K562 (cell line): ENCODE measurements around the gene SYNCRIP. TPM values are rescaled to one million over a fixed set of nuclear protein-coding genes. Genes with fewer than 3 reads are reported as not detected.
A peak's percentile ranks its signal among the peaks of the same experiment; 100 is the strongest.

Source experiments
- FOXP4 ChIP-seq: sonication (generic); formaldehyde crosslinking; IDR thresholded peaks from 2 replicates; pipeline ENCODE4 v1.8.0; 2022; ENCODE audit warnings: mild to moderate bottlenecking, missing genetic modification reagents, borderline replicate concordance
- GTF2A2 ChIP-seq: IDR thresholded peaks from 2 replicates; pipeline ENCODE4 v1.6.1; 2016; ENCODE audit warnings: mild to moderate bottlenecking, missing genetic modification characterization, missing compliant biosample characterization
- RBM22 ChIP-seq: fragments of 200-400 bp; formaldehyde crosslinking; IDR thresholded peaks from 2 replicates; pipeline ENCODE4 v1.6.1; 2018; ENCODE audit warnings: low read length, low read depth; ENCODE audit not compliant: poor library complexity, severe bottlenecking
- SMC3 ChIP-seq: conservative IDR thresholded peaks from 2 replicates; pipeline ENCODE4 v1.6.1; 2011; ENCODE audit warnings: low read depth, low read length, improper control_type of control experiment; ENCODE audit not compliant: insufficient read depth
- TRIM25 ChIP-seq: fragments of 450-650 bp; IDR thresholded peaks from 2 replicates; pipeline ENCODE4 v1.7.0; 2016; ENCODE audit warnings: borderline replicate concordance
- ZBTB26 ChIP-seq: fragments of 450-650 bp; formaldehyde crosslinking; IDR thresholded peaks from 2 replicates; pipeline ENCODE4 v1.4.0; 2022; ENCODE audit warnings: missing genetic modification characterization
- ZNF785 ChIP-seq: fragments of 250-450 bp; sonication (Bioruptor Pico); IDR thresholded peaks from 2 replicates; pipeline ENCODE4 v1.4.0; 2020; ENCODE audit warnings: mild to moderate bottlenecking
- polyA plus RNA-seq, 8 experiments: library from polyadenylated mRNA; depleted of rRNA in 4 of 8; stranded (reverse) in 5 of 8; unstranded in 3 of 8; fragments of >200 nt; fragmentation: Nextera tagmentation in 2 of 8; fragmentation: Illumina TruSeq in 1 of 8; extraction: Ambion mirVana in 2 of 8; extraction: Trizol in 1 of 8; gene quantifications; 2 replicates each; pipeline versions ENCODE4 v1.2.1 to v1.2.3, GENCODE V29; 2011 to 2014; ENCODE audit warnings: inconsistent platforms in 1 of 8, missing spikeins in 1 of 8
- total RNA-seq, 7 experiments: library from RNA; depleted of rRNA in 6 of 7; stranded (reverse); fragments of >200 nt in 6 of 7; fragmentation: Illumina TruSeq in 2 of 7; extraction: Trizol in 2 of 7; gene quantifications; 2 replicates each; pipeline versions ENCODE4 v1.2.1 to v1.2.3, GENCODE V29; 2011 to 2021; ENCODE audit warnings: low replicate concordance in 1 of 7
- TF ChIP-seq, protein P1 (sequence below), 3 experiments: IDR thresholded peaks in 2 of 3; conservative IDR thresholded peaks in 1 of 3; 2 replicates each; pipeline ENCODE4 v1.5.1; 2011 to 2012; ENCODE audit warnings: low read length in 3 of 3, mild to moderate bottlenecking in 3 of 3, control low read depth in 2 of 3, improper control_type of control experiment in 1 of 3, inconsistent platforms in 1 of 3, low read depth in 1 of 3, mixed read lengths in 1 of 3, moderate library complexity in 1 of 3; ENCODE audit not compliant: insufficient read depth in 2 of 3
- TF ChIP-seq, protein P2 (sequence below): fragments of 250-450 bp; sonication (Bioruptor Pico); IDR thresholded peaks from 2 replicates; pipeline ENCODE4 v1.5.0; 2021

Gene SYNCRIP
- total and polyA plus RNA-seq, 9 of the 15 experiments (the other 6 are each of a cell fraction or from before 2014, with no cell fraction given): 46.5 to 295 (median 140) TPM

- TF ChIP-seq GTF2A2 (tag) (no peak), ZNF785 (CRISPR knock-in tag) (no peak), TRIM25 (peak; percentile 54; the same call in 1 of the 2 replicates), SMC3 (no peak), RBM22 (no peak), FOXP4 (peak; percentile 61; the same call in 1 of the 2 replicates), ZBTB26 (CRISPR knock-in tag) (peak; percentile 84)
- TF ChIP-seq, protein P1, sequence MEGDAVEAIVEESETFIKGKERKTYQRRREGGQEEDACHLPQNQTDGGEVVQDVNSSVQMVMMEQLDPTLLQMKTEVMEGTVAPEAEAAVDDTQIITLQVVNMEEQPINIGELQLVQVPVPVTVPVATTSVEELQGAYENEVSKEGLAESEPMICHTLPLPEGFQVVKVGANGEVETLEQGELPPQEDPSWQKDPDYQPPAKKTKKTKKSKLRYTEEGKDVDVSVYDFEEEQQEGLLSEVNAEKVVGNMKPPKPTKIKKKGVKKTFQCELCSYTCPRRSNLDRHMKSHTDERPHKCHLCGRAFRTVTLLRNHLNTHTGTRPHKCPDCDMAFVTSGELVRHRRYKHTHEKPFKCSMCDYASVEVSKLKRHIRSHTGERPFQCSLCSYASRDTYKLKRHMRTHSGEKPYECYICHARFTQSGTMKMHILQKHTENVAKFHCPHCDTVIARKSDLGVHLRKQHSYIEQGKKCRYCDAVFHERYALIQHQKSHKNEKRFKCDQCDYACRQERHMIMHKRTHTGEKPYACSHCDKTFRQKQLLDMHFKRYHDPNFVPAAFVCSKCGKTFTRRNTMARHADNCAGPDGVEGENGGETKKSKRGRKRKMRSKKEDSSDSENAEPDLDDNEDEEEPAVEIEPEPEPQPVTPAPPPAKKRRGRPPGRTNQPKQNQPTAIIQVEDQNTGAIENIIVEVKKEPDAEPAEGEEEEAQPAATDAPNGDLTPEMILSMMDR (IDR thresholded peaks at IDR 0.05 in 2 of 3, conservative IDR thresholded peaks at IDR 0.05 in 1 of 3; ENCODE audit: insufficient read depth in 2 of 3, low read depth in 1 of 3, low read length in 3 of 3): no peak
- TF ChIP-seq, protein P2, sequence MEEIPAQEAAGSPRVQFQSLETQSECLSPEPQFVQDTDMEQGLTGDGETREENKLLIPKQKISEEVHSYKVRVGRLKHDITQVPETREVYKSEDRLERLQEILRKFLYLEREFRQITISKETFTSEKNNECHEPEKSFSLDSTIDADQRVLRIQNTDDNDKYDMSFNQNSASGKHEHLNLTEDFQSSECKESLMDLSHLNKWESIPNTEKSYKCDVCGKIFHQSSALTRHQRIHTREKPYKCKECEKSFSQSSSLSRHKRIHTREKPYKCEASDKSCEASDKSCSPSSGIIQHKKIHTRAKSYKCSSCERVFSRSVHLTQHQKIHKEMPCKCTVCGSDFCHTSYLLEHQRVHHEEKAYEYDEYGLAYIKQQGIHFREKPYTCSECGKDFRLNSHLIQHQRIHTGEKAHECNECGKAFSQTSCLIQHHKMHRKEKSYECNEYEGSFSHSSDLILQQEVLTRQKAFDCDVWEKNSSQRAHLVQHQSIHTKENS (CRISPR knock-in tag): no peak
These were observed at the start of gene SYNCRIP (continued) for GRCh38 chr6:85642774-85643536.
